CD4-positive, alpha-beta T cell (primary cell): ENCODE data around the gene CRAMP1. TPM values are rescaled to one million over a fixed set of nuclear protein-coding genes. Genes with fewer than 3 reads are reported as not detected.

Source experiments
- ATAC-seq: fragments of 200-7000 bp; cut with Tn5 transposase; one replicate; pipeline ENCODE4 v1.10.0; 2022; ENCODE audit warnings: mild to moderate bottlenecking; ENCODE audit not compliant: poor library complexity
- CTCF ChIA-PET: fragments of 350-600 bp; sonication (Branson Sonifier 250); formaldehyde crosslinking; loops from one replicate; lab custom pipeline; 2021; ENCODE audit warnings: antibody characterized with exemption, inconsistent platforms; lab: Charles Lee
- POLR2A ChIA-PET: fragments of 350-600 bp; sonication (Branson Sonifier 250); formaldehyde crosslinking; loops from one replicate; lab custom pipeline; 2021; ENCODE audit warnings: antibody characterized with exemption, inconsistent platforms; lab: Charles Lee
- DNase-seq, 14 experiments: peaks; one replicate each; pipeline ENCODE4 v3.0.0-alpha.2; 2013 to 2020; ENCODE audit warnings: mixed read lengths in 2 of 14
- H3K27ac ChIP-seq, 2 donors: one replicate each; pipeline versions ENCODE4 v1.5.1 to v1.7.0; 2013; ENCODE audit warnings: low read length in 2 of 2, low read depth in 1 of 2, mild to moderate bottlenecking in 1 of 2
- H3K27me3 ChIP-seq, 2 experiments: 1 replicate in 1 of 2; 2 replicates in 1 of 2; pipeline versions ENCODE4 v1.6.1 to v1.7.0; 2013; ENCODE audit warnings: low read length in 2 of 2, control low read depth in 1 of 2, mild to moderate bottlenecking in 1 of 2, moderate library complexity in 1 of 2; ENCODE audit not compliant: insufficient read depth in 2 of 2, control insufficient read depth in 1 of 2
- H3K36me3 ChIP-seq: one replicate; pipeline ENCODE4 v1.6.1; 2013; ENCODE audit warnings: low read length, control low read depth; ENCODE audit not compliant: insufficient read depth
- H3K4me1 ChIP-seq: one replicate; pipeline ENCODE4 v1.6.1; 2013; ENCODE audit warnings: low read length, control low read depth; ENCODE audit not compliant: insufficient read depth
- H3K4me3 ChIP-seq: one replicate; pipeline ENCODE4 v1.5.1; 2013; ENCODE audit warnings: mild to moderate bottlenecking, low read length, moderate library complexity
- H3K9me3 ChIP-seq, 2 experiments: 1 replicate in 1 of 2; 2 replicates in 1 of 2; pipeline versions ENCODE4 v1.6.1 to v1.7.0; 2013; ENCODE audit warnings: low read length in 2 of 2, mild to moderate bottlenecking in 2 of 2, control low read depth in 1 of 2, moderate library complexity in 1 of 2; ENCODE audit not compliant: control insufficient read depth in 1 of 2, insufficient read depth in 1 of 2
- H3K27ac Mint-ChIP-seq: one replicate; pipeline ENCODE4 v1.8.0; 2020; ENCODE audit warnings: mixed read lengths
- H3K27me3 Mint-ChIP-seq: one replicate; pipeline ENCODE4 v1.8.0; 2021; ENCODE audit warnings: mixed read lengths
- H3K36me3 Mint-ChIP-seq: one replicate; pipeline ENCODE4 v1.8.0; 2021; ENCODE audit warnings: low read depth, mixed read lengths
- H3K4me1 Mint-ChIP-seq: one replicate; pipeline ENCODE4 v1.8.0; 2021; ENCODE audit warnings: low read depth, mixed read lengths
- H3K4me3 Mint-ChIP-seq: one replicate; pipeline ENCODE4 v1.8.0; 2020; ENCODE audit warnings: mild to moderate bottlenecking, mixed read lengths
- H3K9me3 Mint-ChIP-seq: one replicate; pipeline ENCODE4 v1.8.0; 2020; ENCODE audit warnings: mixed read lengths
- intact Hi-C, 2 experiments: fragments of 100-400 bp; cut with DNase I in 1 of 2; cut with micrococcal nuclease in 1 of 2; formaldehyde crosslinking; loops; one replicate each; pipeline versions ENCODE4 v1.15.1 to v1.9.0; 2023 to 2025; cut with DNase I, micrococcal nuclease
- total RNA-seq, 174 experiments: library from RNA in 2 of 174; stranded (reverse) in 2 of 174; gene quantifications; one replicate each; pipeline ENCODE4 v1.2.3 and lab custom pipeline; 2021 to 2026
- TF ChIP-seq, protein P1 (sequence below): fragments of 200-600 bp; IDR thresholded peaks from one replicate; pipeline ENCODE4 v1.8.0; 2022; ENCODE audit warnings: antibody characterized with exemption, mild to moderate bottlenecking

The CRAMP1 gene
- total RNA-seq, 2 experiments from 2014 or later = 14.1 to 15.2 TPM

DNA sequence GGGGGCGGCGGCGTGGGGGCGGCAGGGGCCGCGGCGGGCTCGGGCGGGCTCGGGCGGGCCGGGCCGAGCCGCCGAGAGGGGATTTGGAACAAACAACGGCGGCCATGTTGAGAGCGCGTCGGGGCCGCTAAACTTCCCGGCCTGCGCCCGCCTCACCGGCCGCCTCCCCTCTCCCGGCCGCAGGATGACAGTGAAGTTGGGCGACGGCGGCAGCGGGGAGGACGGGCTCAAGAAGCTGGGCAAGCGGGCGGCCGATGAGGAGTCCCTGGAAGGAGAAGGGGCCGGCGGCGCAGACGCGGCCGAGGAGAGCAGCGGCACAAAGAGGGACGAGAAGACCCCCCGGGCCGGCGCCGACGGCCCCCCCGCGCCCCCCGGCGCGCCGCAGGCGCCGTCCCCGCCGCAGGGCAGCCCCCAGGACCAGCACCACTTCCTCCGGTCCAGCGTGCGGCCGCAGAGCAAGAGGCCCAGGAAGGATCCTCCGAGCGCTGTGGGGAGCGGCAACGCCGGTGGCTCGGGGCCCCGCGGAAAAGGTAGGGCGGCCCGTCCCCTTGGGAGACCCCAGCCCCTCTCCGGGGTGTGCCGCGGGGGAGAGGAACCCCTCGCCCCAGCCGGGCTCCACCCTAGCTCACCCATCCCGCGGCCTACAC is 2.4 kb downstream of the CRAMP1 start:
- peaks cover 48% of the 10 kb centered on the region for H3K36me3 Mint-ChIP-seq
- H3K4me1 ChIP-seq = peaks cover 46% of the 10 kb centered on the region
- H3K9me3 ChIP-seq = peaks cover 5 to 14% of the 10 kb centered on the region in 2 experiments
- ATAC-seq (no peak), DNase-seq (peak in 6 of 14 experiments; percentile 5 to 59 (median 20))
- ChIA-PET POLR2A (interaction anchor here (1.2 to 1.9 kb wide), 2 partner anchors 91 to 194 kb away, joined by 3 to 8 read pairs; partner anchors contain the start of genes MAPK8IP3 and UQCC4), CTCF (interaction anchor here (0.6 to 1.4 kb wide), 2 partner anchors 91 to 193 kb away, joined by 3 to 4 read pairs; partner anchors contain the start of gene MAPK8IP3)
- TF ChIP-seq, protein P1, sequence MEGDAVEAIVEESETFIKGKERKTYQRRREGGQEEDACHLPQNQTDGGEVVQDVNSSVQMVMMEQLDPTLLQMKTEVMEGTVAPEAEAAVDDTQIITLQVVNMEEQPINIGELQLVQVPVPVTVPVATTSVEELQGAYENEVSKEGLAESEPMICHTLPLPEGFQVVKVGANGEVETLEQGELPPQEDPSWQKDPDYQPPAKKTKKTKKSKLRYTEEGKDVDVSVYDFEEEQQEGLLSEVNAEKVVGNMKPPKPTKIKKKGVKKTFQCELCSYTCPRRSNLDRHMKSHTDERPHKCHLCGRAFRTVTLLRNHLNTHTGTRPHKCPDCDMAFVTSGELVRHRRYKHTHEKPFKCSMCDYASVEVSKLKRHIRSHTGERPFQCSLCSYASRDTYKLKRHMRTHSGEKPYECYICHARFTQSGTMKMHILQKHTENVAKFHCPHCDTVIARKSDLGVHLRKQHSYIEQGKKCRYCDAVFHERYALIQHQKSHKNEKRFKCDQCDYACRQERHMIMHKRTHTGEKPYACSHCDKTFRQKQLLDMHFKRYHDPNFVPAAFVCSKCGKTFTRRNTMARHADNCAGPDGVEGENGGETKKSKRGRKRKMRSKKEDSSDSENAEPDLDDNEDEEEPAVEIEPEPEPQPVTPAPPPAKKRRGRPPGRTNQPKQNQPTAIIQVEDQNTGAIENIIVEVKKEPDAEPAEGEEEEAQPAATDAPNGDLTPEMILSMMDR = no peak
- H3K4me3 ChIP-seq = peak overlapping the region; percentile 51
- peaks cover 17% of the 10 kb centered on the region for H3K27me3 Mint-ChIP-seq
- no peak overlapping the region for H3K27ac ChIP-seq
- no peak overlapping the region for H3K27ac Mint-ChIP-seq
- H3K4me3 Mint-ChIP-seq = peak overlapping the region; percentile 89
- H3K27me3 ChIP-seq = peaks cover 8 to 10% of the 10 kb centered on the region in 2 experiments
- intact Hi-C loops = loop anchor here (5.0 kb wide), 3 partner anchors 93 to 192 kb away; partner anchors contain the start of genes CLCN7 (in 1 of the 2), MAPK8IP3 (in 1 of the 2) and UQCC4 (in 1 of the 2)
- H3K4me1 Mint-ChIP-seq = peaks cover 38% of the 10 kb centered on the region
- peaks cover 32% of the 10 kb centered on the region for H3K36me3 ChIP-seq
- no peaks in the 10 kb centered on the region for H3K9me3 Mint-ChIP-seq

DNA sequence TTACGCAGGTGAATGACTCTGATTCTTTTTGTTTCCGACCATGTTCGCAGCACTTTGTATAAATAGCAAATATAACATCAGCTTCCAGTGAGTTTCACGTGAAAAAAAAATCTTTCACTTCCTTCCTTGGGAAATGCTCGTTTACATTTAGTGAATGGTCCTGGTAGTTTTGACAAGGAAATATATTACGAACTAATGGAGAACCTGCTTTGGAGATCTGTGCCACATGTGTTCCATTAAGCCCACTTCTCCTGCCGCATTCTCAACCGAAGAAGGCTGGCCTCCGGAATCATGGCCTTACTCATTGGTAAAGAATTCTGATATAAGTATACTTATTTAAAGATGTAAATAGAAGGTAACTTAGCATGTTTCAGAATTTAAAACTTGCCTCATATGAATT is 3.6 kb downstream of the CRAMP1 start:
- Histone ChIP-seq H3K4me1 (peaks cover 38% of the 10 kb centered on the region), H3K27ac (no peak overlapping the region), H3K36me3 (peaks cover 43% of the 10 kb centered on the region), H3K9me3 (peaks cover 5 to 12% of the 10 kb centered on the region in 2 experiments), H3K27me3 (peaks cover 8 to 10% of the 10 kb centered on the region in 2 experiments), H3K4me3 (no peak overlapping the region)
- Mint-ChIP-seq H3K4me1 (peaks cover 38% of the 10 kb centered on the region), H3K36me3 (peaks cover 51% of the 10 kb centered on the region), H3K4me3 (peak overlapping the region; percentile 89), H3K27me3 (peaks cover 17% of the 10 kb centered on the region), H3K9me3 (no peaks in the 10 kb centered on the region), H3K27ac (peak overlapping the region; percentile 39)
- ATAC-seq (no peak), DNase-seq (no peak)
- intact Hi-C loops = no loop called here
- TF ChIP-seq, protein P1 = no peak
- CTCF ChIA-PET = interaction anchor here (0.8 kb wide), 1 partner anchor 13 kb away, joined by 3 read pairs; no protein-coding TSS in a partner anchor
- POLR2A ChIA-PET = interaction anchor here (1.2 kb wide), 1 partner anchor 195 kb away, joined by 3 read pairs; the partner anchor contains the start of gene UQCC4

DNA sequence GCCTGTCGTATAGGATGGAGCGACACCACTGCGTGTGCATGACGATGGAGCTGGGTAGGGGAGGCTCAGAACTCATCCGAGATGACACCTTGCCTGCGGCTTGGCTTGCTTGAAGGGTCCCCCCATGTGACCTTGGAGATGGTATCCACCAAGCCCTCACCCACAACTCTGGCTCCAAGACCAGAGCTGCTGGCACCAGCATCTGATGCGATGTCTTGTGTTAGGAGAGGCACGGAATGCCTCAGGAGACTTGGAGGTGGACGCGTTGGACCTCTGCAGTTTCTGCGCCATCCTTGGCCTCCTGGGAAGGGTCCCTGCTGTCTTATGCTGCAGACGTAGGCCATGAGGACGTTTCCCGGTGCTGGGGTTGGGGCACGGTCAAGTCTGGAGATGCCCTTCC is 7.8 kb downstream of the CRAMP1 start:
- H3K4me3 Mint-ChIP-seq = no peak overlapping the region
- peaks cover 9% of the 10 kb centered on the region for H3K4me1 ChIP-seq
- no peaks in the 10 kb centered on the region for H3K9me3 Mint-ChIP-seq
- ChIA-PET POLR2A (no interaction called here), CTCF (no interaction called here)
- H3K36me3 ChIP-seq = peaks cover 52% of the 10 kb centered on the region
- no peak overlapping the region for H3K4me3 ChIP-seq
- intact Hi-C loops = no loop called here
- no peak overlapping the region for H3K27ac Mint-ChIP-seq
- no peak for DNase-seq
- no peak overlapping the region for H3K27ac ChIP-seq
- peaks cover 29% of the 10 kb centered on the region for H3K4me1 Mint-ChIP-seq
- H3K27me3 ChIP-seq = peaks cover under 1 to 7% of the 10 kb centered on the region in 2 experiments
- H3K27me3 Mint-ChIP-seq = peaks cover 7% of the 10 kb centered on the region
- no peak for ATAC-seq
- H3K9me3 ChIP-seq = no peaks in the 10 kb centered on the region
- H3K36me3 Mint-ChIP-seq = peaks cover 56% of the 10 kb centered on the region
- TF ChIP-seq, protein P1 = no peak
